Hepatocyte (in vitro differentiated cells): ENCODE results near the gene PRKAR1B. TPM values are rescaled to one million over a fixed set of nuclear protein-coding genes. Genes with fewer than 3 reads are reported as not detected.

ENCODE experiments used
- DNase-seq: peaks from one replicate; pipeline ENCODE4 v3.0.0-alpha.2; 2016; ENCODE audit warnings: low spot score
- H2AFZ ChIP-seq: fragments of 200-600 bp; sonication (generic); 2 replicates; pipeline ENCODE4 v1.6.0; 2016; ENCODE audit warnings: antibody characterized with exemption, mild to moderate bottlenecking
- H3K27ac ChIP-seq: fragments of 200-600 bp; sonication (generic); 2 replicates; pipeline ENCODE4 v1.5.1; 2016; ENCODE audit warnings: mild to moderate bottlenecking
- H3K27me3 ChIP-seq: fragments of 200-600 bp; sonication (generic); 2 replicates; pipeline ENCODE4 v1.6.1; 2016
- H3K36me3 ChIP-seq: fragments of 200-600 bp; sonication (generic); replicated peaks from 2 replicates; pipeline ENCODE4 v1.5.1; 2016; ENCODE audit warnings: low read depth; ENCODE audit not compliant: insufficient read depth
- H3K4me1 ChIP-seq: fragments of 200-600 bp; sonication (generic); 2 replicates; pipeline ENCODE4 v1.5.1; 2016; ENCODE audit warnings: mild to moderate bottlenecking, moderate library complexity; ENCODE audit not compliant: insufficient read depth
- H3K4me2 ChIP-seq: fragments of 200-600 bp; sonication (generic); 2 replicates; pipeline ENCODE4 v1.6.0; 2016
- H3K4me3 ChIP-seq: fragments of 200-600 bp; sonication (generic); 2 replicates; pipeline ENCODE4 v1.5.1; 2016; ENCODE audit warnings: mild to moderate bottlenecking
- H3K79me2 ChIP-seq: fragments of 200-600 bp; sonication (generic); 2 replicates; pipeline ENCODE4 v1.6.0; 2017; ENCODE audit warnings: mild to moderate bottlenecking
- H3K9me2 ChIP-seq: fragments of 200-600 bp; sonication (generic); replicated peaks from 2 replicates; pipeline ENCODE4 v1.6.0; 2017; ENCODE audit warnings: mild to moderate bottlenecking; ENCODE audit not compliant: insufficient read depth
- H3K9me3 ChIP-seq: fragments of 200-600 bp; sonication (generic); 2 replicates; pipeline ENCODE4 v1.5.1; 2016; ENCODE audit warnings: low read depth, mild to moderate bottlenecking
- H4K20me1 ChIP-seq: fragments of 200-600 bp; sonication (generic); 2 replicates; pipeline ENCODE4 v1.6.0; 2016; ENCODE audit warnings: mild to moderate bottlenecking; ENCODE audit not compliant: insufficient read depth, poor library complexity, severe bottlenecking
- CTCF ChIP-seq: fragments of 200-600 bp; sonication (generic); IDR thresholded peaks from 2 replicates; pipeline ENCODE4 v1.5.1; 2016; ENCODE audit warnings: antibody characterized with exemption, mild to moderate bottlenecking; ENCODE audit not compliant: poor library complexity
- EZH2 ChIP-seq: fragments of 200-600 bp; sonication (generic); IDR thresholded peaks from 2 replicates; pipeline ENCODE4 v1.6.1; 2016; ENCODE audit warnings: antibody characterized with exemption, mild to moderate bottlenecking, borderline replicate concordance
- EZH2phosphoT487 ChIP-seq: fragments of 200-600 bp; sonication (generic); IDR thresholded peaks from one replicate; pipeline ENCODE4 v1.6.1; 2018; ENCODE audit warnings: antibody characterized with exemption, mild to moderate bottlenecking, low read depth, moderate library complexity; ENCODE audit not compliant: unreplicated experiment, severe bottlenecking
- WGBS: methylation state at CpG from one replicate; pipeline ENCODE4 v1.1.6; 2016; ENCODE audit warnings: low lambda C conversion rate; ENCODE audit errors: missing lambda C conversion rate; 5-methylcytosine and 5-hydroxymethylcytosine counted together
- polyA plus RNA-seq: library from polyadenylated mRNA; unstranded; fragments of >200 nt; fragmentation: Nextera tagmentation; extraction: Ambion mirVana; gene quantifications from 2 replicates; pipeline ENCODE4 v1.2.1, GENCODE V29; 2016
- total RNA-seq: library from RNA; depleted of rRNA; stranded (reverse); fragments of >200 nt; gene quantifications from 2 replicates; pipeline ENCODE4 v1.2.3, GENCODE V29; 2014

PRKAR1B gene
- total and polyA plus RNA-seq, 2 experiments from 2014 or later = 16.6 to 28.7 TPM

GRCh38 chr7:527723-528122 is 199.4 kb downstream of the PRKAR1B start:
- H3K4me3 ChIP-seq = no peak overlapping the region
- no peaks in the 10 kb centered on the region for H3K27me3 ChIP-seq
- H3K27ac ChIP-seq = no peak overlapping the region
- H3K4me1 ChIP-seq = no peaks in the 10 kb centered on the region
- H4K20me1 ChIP-seq = no peaks in the 10 kb centered on the region
- WGBS = 82% methylated on average over 4 of the region's 4 CpGs
- TF ChIP-seq EZH2phosphoT487 (no peak), CTCF (no peak), EZH2 (no peak)
- DNase-seq = no peak
- H3K9me3 ChIP-seq = no peaks in the 10 kb centered on the region
- H3K9me2 ChIP-seq = no peaks in the 10 kb centered on the region
- no peak overlapping the region for H3K4me2 ChIP-seq
- no peaks in the 10 kb centered on the region for H3K79me2 ChIP-seq
- no peak overlapping the region for H2AFZ ChIP-seq
- no peaks in the 10 kb centered on the region for H3K36me3 ChIP-seq

GRCh38 chr7:526460-527034 is 200.5 kb downstream of the PRKAR1B start:
- Histone ChIP-seq H3K4me1 (peaks cover 9% of the 10 kb centered on the region), H3K9me3 (no peaks in the 10 kb centered on the region), H4K20me1 (no peaks in the 10 kb centered on the region), H3K27me3 (peaks cover 8% of the 10 kb centered on the region), H3K79me2 (no peaks in the 10 kb centered on the region), H3K27ac (no peak overlapping the region), H2AFZ (no peak overlapping the region), H3K36me3 (no peaks in the 10 kb centered on the region), H3K4me2 (no peak overlapping the region), H3K4me3 (no peak overlapping the region), H3K9me2 (no peaks in the 10 kb centered on the region)
- no peak for DNase-seq
- 89% methylated on average over 22 of the region's 22 CpGs for WGBS
- TF ChIP-seq EZH2phosphoT487 = no peak
- no peak for TF ChIP-seq CTCF
- TF ChIP-seq EZH2 = no peak

GRCh38 chr7:525740-526139 is 201.3 kb downstream of the PRKAR1B start:
- no peak overlapping the region for H2AFZ ChIP-seq
- H3K36me3 ChIP-seq = no peaks in the 10 kb centered on the region
- no peak for DNase-seq
- no peaks in the 10 kb centered on the region for H3K9me2 ChIP-seq
- WGBS = 85% methylated on average over 12 of the region's 12 CpGs
- peaks cover 17% of the 10 kb centered on the region for H3K4me1 ChIP-seq
- H3K4me2 ChIP-seq = no peak overlapping the region
- no peak overlapping the region for H3K4me3 ChIP-seq
- H3K79me2 ChIP-seq = peaks cover 2% of the 10 kb centered on the region
- TF ChIP-seq EZH2 (no peak), EZH2phosphoT487 (no peak), CTCF (no peak)
- H3K27me3 ChIP-seq = peaks cover 16% of the 10 kb centered on the region
- no peak overlapping the region for H3K27ac ChIP-seq
- no peaks in the 10 kb centered on the region for H4K20me1 ChIP-seq
- no peaks in the 10 kb centered on the region for H3K9me3 ChIP-seq

- WGBS = 94% methylated on average over 9 of the region's 9 CpGs
- TF ChIP-seq EZH2 (no peak), CTCF (no peak), EZH2phosphoT487 (no peak)
- Histone ChIP-seq H3K27me3 (peaks cover 22% of the 10 kb centered on the region), H3K4me3 (no peak overlapping the region), H4K20me1 (no peaks in the 10 kb centered on the region), H2AFZ (no peak overlapping the region), H3K27ac (no peak overlapping the region), H3K79me2 (peaks cover 2% of the 10 kb centered on the region), H3K9me3 (no peaks in the 10 kb centered on the region), H3K4me2 (no peak overlapping the region), H3K9me2 (no peaks in the 10 kb centered on the region), H3K36me3 (no peaks in the 10 kb centered on the region), H3K4me1 (peaks cover 24% of the 10 kb centered on the region)
- no peak for DNase-seq
These were observed 202.3 kb downstream of the PRKAR1B start for GRCh38 chr7:524800-525199.
